GM12878 (cell line): ENCODE data around the gene DLST.

Experiments used
- CREM ChIP-seq: IDR thresholded peaks from 2 replicates; pipeline ENCODE4 v1.6.1; 2014; ENCODE audit warnings: antibody characterized with exemption, low read depth
- EZH2 ChIP-seq: IDR thresholded peaks from 2 replicates; pipeline ENCODE4 v1.6.1; 2012; ENCODE audit warnings: low read depth, mild to moderate bottlenecking, control low read depth, inconsistent platforms, low read length, borderline replicate concordance; ENCODE audit not compliant: control insufficient read depth
- JUNB ChIP-seq: IDR thresholded peaks from 2 replicates; pipeline ENCODE4 v1.6.1; 2016; ENCODE audit warnings: antibody characterized with exemption, mild to moderate bottlenecking
- NBN ChIP-seq: fragments of 450-650 bp; IDR thresholded peaks from 2 replicates; pipeline ENCODE4 v1.6.1; 2016
- PAX5 ChIP-seq: IDR thresholded peaks from 2 replicates; pipeline ENCODE4 v1.6.1; 2011; ENCODE audit warnings: low read depth, low read length, borderline replicate concordance
- ZNF207 ChIP-seq: fragments of 450-650 bp; IDR thresholded peaks from 2 replicates; pipeline ENCODE4 v1.6.1; 2014; ENCODE audit warnings: antibody characterized with exemption, mild to moderate bottlenecking, borderline replicate concordance
- TF ChIP-seq, protein P1 (sequence below), 3 experiments: IDR thresholded peaks in 2 of 3; conservative IDR thresholded peaks in 1 of 3; 2 replicates each; pipeline ENCODE4 v1.5.1; 2011; ENCODE audit warnings: low read depth in 3 of 3, low read length in 3 of 3, mild to moderate bottlenecking in 3 of 3, control low read depth in 2 of 3, moderate library complexity in 2 of 3, inconsistent platforms in 1 of 3, mixed read lengths in 1 of 3; ENCODE audit not compliant: control insufficient read depth in 2 of 3, insufficient read depth in 1 of 3; ENCODE audit errors: extremely low read depth in 1 of 3

GRCh38 chr14:74864198-74864597 is 17.5 kb upstream of the DLST start:
- TF ChIP-seq JUNB (no peak), NBN (no peak), PAX5 (no peak), CREM (no peak), ZNF207 (no peak), EZH2 (no peak)
- TF ChIP-seq, protein P1, sequence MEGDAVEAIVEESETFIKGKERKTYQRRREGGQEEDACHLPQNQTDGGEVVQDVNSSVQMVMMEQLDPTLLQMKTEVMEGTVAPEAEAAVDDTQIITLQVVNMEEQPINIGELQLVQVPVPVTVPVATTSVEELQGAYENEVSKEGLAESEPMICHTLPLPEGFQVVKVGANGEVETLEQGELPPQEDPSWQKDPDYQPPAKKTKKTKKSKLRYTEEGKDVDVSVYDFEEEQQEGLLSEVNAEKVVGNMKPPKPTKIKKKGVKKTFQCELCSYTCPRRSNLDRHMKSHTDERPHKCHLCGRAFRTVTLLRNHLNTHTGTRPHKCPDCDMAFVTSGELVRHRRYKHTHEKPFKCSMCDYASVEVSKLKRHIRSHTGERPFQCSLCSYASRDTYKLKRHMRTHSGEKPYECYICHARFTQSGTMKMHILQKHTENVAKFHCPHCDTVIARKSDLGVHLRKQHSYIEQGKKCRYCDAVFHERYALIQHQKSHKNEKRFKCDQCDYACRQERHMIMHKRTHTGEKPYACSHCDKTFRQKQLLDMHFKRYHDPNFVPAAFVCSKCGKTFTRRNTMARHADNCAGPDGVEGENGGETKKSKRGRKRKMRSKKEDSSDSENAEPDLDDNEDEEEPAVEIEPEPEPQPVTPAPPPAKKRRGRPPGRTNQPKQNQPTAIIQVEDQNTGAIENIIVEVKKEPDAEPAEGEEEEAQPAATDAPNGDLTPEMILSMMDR (IDR thresholded peaks at IDR 0.05 in 2 of 3, conservative IDR thresholded peaks at IDR 0.05 in 1 of 3; ENCODE audit: control insufficient read depth in 2 of 3, extremely low read depth in 1 of 3, insufficient read depth in 1 of 3, low read depth in 3 of 3, low read length in 3 of 3), result no peak
